Fibroblast of skin of left quadriceps (primary cell): ENCODE results near the gene CAPN7.

Source experiments
- DNase-seq, 2 experiments: peaks; one replicate each; pipeline ENCODE4 v3.0.0-alpha.2; 2013; ENCODE audit warnings: low read depth in 2 of 2

CAPN7 gene

DNA sequence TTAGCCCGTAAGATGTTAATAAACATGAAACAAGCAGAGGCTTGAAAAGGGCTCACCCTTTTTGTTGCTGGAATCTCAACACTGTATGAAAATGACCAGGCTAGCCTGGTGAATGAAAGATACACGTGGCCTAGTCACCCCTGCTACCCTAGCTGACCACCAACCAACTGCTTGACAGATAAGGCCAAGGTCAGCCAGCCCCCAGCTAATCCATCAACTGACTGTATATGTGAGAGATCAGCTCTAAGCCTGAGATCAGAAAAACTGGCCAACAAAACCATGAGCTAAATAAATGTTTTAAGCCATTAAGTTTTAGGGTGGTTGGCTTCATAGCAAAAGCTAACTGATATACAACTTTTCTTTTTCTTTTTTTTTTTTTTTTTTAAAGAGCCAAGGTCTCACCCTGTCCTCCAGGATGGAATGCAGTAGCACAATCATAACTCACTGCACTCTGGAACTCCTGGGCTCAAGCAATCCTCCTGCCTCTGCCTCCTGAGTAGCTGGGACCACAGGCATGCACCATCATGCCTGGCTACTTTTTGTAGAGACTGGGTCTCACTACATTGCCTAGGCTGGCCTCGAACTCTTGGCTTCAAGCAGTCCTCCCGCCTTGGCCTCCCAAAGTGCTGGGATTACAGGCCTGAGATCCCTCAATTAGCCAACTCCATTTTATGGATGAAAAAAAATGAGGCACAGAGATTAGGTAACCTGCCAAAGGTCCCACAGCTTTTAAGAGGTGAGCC, 91.7 kb downstream of the CAPN7 start:
- DNase-seq = no peak

- no peak for DNase-seq
Observed at GRCh38 chr3:15298504-15298903, 92.5 kb downstream of the CAPN7 start.

DNA sequence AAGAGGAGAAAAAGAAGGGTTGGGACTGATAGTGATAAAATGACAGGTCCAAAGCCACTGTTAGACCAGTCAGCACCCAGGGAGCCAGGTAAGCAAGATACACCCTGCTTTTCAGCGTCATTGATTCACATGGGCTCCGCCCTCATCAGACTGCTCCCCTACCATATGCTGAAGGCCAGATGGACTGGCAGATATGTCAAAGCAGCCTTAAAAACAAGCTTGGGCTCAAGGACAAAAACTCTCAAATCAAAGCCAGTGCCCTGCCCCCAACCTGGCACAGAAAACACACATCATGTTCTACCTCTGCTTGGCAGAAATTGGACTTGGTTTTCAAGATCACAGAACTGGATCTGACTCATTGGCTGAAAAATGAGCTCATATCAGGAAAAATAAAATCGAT, 93.0 kb downstream of the CAPN7 start:
- no peak for DNase-seq

GRCh38 chr3:15300323-15301078, 94.5 kb downstream of the CAPN7 start:
- no peak for DNase-seq

DNA sequence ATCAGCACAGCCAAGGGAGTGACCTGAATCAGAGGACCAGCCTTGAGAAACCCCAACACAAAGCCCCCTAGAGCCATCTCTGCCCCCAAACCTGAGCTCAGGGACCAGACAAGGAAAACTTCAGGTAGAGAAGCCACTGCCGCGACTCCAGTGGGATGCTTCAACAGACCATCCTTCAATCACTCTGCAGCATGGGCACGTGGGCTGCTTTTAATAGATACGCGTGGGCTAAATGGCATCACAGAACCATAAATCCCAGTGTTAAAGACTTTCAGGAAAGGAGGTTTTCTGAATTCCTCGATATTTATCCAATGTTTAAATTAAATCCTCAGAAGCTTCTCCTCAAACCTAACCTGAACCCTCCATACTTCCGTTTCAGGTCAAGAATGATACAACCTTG, 95.7 kb downstream of the CAPN7 start:
- DNase-seq = no peak
